Kidney tubule cell (primary cell): Measurements from ENCODE around the gene SIL1.
"Not testable (repeated sequence)": the region's sequence is repeated elsewhere in the genome, so short reads cannot be mapped to it uniquely, and the experiment has no call there.

Experiments used
- DNase-seq: peaks from one replicate; pipeline ENCODE4 v3.0.0-alpha.2; 2018; ENCODE audit warnings: low spot score

The SIL1 gene

DNA sequence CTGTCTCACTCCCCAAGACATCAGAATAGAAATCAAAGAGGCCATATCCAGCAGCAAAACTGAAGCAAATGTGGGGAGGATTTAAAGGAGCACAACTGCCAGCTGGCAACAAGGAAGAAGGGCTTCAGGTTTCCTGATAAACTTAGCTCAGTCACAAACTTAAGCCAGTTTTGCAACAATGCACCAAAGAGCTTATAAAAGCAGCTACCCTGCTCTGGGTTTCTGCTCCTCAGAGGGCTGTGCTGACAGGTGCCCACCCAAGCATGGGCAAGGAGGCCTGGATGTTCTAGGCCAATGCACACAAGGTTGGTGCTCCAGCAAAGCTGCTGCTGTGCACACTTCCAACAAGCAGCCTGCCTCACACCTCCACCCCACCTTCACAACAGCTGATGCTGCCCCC, 132.9 kb downstream of the SIL1 start:
- DNase-seq, result peak; percentile 60

DNA sequence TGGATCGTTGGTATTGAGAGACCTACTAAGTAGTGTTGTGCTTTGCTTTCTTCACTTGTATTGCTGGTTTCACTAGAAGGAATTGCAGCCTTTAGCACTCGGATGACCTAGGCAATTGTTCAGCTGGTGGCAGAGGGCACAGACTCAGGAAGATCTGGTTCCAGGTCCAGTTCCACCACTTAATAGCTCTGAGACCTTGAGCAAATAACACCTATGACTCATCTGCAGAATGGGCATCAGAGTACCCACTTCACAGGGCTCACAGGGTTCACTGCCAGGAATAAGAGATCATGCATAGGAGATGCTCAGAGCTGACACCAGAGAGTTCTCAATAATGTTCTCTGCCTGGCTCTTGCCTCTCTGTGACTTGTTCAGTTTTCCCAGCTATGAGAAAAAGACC, 133.6 kb downstream of the SIL1 start:
- peak; percentile 43 for DNase-seq

DNA sequence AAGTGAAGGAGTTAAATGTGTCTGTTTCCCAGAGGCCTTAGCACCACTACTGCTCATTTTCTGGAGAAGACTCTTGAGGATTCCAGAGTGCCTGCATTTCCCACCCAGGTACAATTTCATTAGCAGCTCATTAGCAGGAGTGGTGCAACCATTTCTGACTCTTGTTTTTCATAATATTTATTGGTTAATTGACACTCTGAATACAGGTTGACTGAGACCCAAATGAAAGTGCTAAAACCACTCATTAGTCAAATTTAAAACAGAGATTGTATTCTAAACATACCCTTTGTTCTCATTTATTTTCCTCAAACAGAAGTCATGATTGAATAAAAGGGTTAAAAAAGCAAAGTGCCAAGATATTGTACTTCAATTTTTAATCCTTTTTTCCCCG, 134.5 kb downstream of the SIL1 start:
- DNase-seq, result no peak

DNA sequence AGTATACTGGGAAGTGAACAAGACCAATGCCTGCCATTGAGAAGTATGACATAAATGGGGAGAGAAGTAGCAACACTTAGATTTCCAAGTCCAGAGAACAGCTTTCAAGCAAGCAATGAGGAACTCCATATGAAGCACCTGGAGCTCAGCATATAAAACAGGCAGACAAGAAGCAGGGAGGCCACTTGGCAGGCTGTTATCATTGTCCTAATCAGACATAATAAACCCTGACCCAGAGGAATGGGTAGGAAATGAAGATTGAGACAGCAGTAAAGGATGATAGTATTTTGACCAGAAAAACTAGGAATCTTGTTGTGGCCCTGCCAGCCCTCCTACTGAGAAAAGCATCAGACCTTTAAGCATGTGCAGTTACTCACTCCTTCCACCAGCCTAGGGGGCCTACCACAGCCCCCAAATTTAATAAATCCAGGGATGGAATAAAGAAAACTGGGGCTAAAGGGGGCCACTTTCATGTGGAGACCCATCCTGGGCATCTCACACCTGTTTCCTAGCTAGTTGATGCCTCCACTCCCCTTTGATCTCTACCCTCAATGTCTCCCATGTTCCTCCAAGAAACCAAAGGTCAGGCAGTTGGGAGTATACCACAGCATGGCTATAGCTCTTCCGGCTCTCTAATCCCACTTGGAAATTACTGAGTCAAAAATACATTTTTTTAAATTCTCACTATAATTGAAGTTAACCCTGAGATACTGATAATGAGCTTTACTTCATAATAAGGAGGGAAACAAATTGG, 135.1 kb downstream of the SIL1 start:
- DNase-seq, result no peak

DNA sequence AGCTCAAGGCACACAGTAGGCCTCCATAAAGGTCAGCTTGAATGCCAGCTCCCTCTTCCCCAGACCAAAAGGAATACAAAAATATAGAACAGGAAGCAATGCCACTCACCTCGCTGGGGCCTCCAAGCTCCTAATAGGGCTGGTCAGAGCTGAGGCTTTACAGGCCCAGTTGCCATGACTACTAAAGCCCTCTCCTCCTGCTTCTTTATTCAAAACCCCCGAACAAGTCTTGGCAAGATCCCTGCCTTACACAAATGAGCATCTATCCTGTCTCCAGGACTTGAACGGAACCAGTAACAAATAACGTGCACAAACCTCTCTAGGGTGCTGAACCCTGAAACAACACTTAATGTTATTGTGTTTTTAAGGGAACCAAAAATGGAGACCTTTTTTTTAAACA, 136.3 kb downstream of the SIL1 start:
- peak; percentile 13 for DNase-seq

DNA sequence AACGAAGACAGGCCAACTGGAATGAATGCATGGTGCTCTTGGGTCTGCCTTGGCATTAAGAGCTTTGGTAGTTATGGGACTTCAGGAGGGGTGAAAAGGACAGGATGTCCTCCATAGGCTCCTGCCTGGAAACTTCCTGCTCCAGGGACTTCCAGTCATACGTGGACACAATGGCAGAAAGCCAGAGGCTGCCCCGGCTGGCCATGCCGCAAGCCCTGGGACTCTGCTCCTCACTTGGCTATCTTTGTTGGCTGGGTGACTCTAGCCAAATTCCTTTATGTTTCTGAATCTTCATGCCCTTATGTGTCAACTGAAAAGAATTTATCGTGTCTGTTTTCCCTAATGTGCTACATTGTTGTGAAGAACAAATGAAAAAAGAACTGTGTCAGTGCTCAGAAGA, 136.9 kb downstream of the SIL1 start:
- peak; percentile 90 for DNase-seq

DNA sequence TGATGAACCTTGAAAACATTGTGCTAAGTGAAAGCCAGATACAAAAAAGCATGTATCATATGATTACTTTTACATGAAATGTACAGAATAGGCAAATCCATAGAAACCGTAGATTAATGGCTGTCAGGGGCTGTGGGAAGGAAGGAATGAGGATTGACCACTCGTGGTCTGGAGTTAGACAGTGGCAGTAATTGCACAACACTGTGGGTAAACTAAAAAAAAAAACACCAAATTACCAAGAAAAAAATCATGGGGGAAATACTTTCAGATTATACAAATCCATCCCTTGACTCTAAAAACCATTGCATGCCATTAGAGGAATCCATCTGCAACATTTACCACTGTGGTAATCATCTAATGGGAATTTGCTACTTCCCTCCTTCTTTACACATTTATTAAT, 140.0 kb downstream of the SIL1 start:
- no peak for DNase-seq

DNA sequence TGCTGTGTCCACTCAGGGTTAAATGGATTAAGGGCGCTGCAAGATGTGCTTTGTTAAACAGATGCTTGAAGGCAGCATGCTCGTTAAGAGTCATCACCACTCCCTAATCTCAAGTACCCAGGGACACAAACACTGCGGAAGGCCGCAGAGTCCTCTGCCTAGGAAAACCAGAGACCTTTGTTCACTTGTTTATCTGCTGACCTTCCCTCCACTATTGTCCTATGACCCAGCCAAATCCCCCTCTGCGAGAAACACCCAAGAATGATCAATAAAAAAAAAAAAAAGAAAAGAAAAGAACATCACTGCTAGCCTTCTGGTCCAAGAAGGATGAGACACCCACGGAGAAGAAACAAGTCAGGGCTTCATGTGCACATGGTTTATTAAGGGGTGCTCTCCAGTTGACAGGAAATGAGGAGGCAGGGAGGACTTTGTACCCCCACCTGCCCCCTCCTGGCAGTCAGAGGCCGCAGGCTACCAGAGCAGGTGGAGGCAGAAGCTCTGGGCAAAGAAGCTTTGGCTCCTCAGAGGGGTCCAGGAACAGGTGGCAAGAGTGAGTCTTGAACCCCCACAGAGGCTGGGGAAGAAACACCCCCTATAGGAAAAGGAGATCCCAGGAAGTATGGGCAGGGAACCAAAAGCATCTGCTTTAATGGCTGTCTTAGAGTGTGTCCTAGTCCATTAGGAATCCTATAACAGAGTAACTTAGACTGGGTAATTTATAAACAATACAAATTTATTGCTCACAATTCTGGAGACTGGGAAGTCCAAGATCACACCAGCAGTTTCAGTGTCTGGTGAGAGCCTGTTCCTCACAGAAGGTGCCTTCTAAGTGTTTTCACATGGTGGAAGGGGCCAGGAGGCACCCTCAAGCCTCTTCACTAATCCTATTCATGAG, 140.9 kb downstream of the SIL1 start:
- DNase-seq, result not testable (repeated sequence)

DNA sequence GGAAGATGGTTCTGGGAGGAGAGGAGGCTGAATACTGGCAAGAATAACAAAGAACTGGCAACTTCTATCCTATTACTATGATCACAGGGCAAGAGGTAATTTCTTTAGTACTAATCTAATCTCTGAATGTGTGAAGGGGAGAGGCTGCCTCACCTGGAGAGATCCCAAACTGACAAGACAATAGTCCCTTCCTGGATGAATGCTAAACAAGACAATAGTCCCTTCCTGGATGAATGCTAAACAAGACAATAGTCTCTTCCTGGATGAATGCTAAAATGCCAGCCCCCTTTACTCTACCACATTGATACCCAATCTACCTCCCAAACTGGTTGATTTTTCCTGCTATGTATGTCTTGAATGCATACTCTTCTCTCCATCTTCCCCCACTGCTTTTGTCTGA, 145.2 kb downstream of the SIL1 start:
- no peak for DNase-seq

DNA sequence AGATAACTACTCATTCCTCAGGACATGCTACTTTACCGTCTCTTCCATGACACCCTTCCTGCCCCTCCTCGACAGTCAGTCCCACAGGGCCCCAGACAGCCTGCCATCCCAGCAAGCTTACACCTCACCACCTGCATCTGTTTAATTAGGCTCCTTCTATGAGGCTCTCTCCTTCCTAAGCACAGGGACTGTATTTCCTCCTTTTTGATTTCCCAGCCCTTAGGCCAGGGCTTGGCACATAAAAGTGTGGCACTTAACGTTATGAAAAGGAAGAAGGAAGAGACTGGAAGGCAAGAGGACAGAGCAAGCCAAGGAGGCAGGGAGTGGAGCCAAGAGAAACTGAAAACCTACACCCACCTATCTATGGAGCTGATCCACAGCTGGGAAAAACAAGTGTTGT, 146.8 kb downstream of the SIL1 start:
- no peak for DNase-seq

DNA sequence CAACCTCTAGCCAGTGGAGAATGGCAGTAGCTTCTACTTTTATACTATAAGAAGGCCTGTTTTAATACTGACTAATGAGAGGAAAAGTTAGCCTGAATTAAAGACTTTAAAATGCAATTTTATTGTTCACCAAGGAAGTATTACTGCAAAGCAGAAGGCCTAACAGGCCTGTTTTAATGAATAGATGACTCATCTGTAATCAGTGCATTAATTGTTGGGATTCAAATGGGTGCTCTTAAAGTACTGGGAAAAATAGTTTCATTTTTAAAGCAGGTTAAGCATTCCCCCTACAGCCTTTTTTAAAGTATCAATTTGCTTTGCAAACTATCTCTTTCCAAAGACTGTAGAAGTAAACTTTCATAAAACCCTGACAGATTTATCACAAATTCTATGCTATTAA, 147.7 kb downstream of the SIL1 start:
- no peak for DNase-seq

DNA sequence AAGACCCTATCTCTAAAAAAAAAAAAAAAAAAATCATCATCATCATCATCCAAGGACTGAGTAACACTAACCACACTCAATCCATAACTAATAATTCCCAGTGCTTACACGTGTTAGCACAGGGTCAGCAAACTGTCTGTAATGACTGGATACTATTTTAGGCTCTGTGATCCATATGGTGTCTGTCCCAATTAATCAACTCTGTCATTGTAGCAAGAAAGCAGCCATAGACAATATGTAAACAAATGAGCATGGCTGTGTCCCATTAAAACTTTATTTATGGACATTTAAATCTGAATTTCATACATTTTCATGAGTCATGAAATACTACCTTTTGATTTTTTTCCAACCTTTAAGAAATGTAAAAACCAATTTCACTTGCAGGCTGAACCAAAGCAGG, 148.4 kb downstream of the SIL1 start:
- DNase-seq, result no peak

DNA sequence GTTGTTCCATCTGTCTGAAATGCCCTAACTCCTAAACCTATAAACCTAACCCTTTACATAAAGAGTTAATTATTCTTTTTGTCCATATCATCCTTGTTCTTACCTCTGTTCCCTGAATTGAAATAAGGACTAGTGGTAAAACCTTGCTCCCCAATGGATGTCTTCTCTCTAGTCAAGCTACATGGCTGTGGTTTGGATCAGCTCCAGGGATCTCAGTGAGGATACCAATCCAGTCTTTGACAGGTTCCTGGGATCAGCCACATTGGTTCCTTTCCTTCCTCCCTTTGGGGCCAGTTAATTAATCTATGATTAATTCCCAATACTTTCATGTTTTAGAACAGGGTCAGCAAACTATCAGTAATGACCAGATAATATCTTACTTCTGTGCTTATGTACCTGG, 151.6 kb downstream of the SIL1 start:
- DNase-seq, result peak; percentile 23

DNA sequence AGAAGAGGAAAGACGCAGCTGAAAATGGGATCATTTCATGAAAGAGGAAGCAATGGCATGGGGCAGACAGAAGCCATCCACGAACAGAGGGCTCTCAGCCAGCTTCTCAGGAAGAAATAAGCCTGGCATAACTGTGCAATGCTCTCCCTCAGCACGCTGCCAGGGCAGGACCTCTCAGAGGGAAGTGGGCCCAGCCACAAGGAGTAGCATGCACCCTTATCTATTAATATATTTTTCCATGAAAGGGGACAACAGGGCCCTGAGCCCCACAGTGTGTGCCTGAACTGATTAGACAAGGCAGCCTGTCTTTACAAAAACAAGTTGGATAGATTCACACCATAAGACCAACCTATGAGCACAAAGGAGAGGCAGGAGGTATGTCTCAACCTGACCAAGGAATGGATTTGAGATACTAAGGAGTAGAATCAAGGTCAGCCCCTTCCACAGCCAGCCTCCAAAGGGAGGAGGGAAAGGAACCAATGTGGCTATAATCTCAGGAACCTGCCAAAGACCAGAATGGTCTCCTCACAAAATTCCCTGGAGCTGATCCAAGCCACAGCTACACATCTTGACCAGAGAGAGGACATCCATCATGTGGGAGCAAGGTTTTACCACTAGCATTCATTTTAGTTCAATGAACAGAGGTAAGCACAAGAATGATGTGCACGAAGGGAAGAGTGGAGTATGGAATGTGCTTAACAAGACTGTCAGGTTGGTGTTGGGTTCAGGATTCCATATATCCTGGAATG, 154.8 kb downstream of the SIL1 start:
- DNase-seq, result peak; percentile 20

DNA sequence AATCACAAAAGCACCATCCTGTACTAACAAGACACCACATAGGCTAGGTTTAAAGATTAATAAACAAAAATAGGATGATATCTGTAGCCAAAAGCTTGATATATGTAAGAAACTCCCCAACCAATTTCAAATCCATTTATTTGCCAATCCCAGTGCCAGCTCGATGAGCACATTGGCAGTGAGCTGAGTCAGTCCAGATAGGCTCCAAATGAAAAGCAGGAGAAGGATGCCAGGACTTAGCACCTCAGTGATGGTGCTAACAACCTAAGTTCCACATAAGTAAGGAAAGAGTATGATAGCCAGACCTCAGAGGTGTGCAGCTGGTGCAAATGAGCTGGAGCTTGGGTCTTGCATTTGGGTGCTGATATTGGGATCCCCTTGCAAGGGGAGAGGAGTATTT, 158.1 kb downstream of the SIL1 start:
- no peak for DNase-seq

DNA sequence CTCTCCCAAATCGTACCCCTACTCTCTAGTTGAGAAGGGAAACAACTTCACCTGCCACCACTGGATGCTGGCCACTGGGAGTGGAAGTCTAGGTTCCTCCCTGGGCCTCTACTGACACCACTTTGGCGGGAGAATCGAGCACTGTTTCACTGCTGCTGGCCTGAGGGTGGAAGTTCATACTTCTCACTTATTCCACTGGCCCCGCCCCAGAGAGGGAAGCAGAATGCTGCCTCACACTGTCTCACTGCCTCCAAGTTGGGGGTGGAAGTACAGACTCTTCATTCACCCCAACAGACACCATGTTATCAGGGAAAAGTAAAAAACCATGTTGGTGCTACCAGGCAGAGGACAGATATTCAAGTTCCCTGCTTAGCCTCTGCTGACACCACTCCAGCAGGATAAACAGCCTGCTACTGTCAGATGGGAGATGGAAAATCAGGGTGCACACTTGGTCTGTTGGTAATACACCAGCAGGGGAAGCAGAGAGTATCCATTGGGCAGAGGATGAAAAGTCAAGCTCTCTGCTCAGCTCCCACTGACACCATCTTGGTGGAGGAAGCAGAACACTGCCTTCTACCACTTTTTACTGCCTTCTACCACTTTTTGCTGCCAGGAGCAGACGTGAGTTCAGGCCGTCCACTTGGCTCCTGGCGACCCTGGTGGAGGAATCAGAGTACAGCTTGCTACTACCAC, 159.4 kb downstream of the SIL1 start:
- DNase-seq, result no peak

DNA sequence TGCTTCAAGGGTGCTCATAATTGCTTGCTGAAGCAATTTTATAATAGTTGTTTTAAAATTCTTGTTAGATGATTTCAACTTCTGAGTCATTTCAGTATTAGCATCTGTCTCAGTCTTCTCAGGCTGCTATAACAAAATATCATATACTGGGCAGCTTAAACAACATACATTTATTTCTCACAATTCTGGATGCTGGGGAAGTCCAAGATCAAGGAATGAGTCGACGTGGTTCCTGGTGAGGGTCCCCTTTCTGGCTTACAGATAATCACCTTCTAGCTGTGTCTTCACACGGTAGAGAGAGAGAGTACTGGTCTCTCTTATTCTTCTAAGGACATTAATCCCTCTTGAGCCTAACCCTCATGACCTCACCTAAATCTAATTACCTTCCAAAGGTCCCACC, 160.4 kb downstream of the SIL1 start:
- no peak for DNase-seq

DNA sequence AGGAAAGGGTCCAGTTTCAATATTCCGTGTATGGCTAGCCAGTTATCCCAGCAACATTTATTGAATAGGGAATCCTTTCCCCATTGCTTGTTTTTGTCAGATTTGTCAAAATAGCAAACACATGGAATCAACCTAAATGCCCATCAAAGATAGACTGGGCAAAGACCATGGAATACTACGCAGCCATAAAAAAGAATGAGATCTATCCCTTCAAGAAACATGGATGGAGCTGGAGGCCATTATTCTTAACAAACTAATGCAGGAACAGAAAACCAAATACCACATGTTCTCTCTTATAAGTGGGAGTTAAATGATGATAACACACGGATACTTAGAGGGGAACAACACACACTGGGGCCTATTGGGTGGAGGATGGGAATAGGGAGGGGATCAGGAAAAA, 161.8 kb downstream of the SIL1 start:
- not testable (repeated sequence) for DNase-seq

DNA sequence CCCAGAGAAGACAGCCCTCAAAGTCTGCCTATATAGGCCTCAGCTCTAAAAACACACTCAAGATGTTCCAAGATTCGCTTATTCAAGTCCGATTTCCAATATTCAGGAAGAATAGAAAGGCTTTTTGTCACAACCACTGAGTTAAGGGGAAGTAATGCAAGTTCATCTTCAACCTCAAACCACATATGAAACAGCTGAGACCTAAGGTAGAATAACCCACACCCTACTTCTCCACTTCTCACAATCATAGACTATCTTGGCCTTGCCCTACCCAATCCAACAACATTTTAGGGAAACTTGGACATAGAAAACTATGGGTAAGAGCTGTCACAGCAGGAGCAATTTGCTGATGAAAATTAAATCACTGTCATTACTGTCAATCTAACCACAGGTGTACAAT, 171.0 kb downstream of the SIL1 start:
- DNase-seq, result no peak

DNA sequence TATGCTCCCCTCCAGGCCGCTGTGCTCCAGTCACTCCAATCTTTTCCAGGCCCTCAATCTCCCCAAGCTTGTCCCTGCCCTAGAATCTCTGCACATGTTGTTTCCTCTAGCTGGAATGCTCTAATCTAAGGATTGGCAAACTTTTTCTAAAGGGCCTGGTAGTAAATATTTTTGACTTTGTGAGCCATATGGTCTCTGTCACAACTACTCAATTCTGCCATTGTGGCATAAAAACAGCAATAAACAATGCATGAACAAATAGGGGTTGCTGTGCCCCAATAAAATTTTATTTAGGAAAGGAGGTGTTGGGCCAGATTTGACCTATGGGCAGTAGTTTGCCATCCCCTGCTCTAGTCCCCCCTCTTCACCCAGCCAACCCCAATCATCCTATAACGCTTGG, 172.5 kb downstream of the SIL1 start:
- no peak for DNase-seq

DNA sequence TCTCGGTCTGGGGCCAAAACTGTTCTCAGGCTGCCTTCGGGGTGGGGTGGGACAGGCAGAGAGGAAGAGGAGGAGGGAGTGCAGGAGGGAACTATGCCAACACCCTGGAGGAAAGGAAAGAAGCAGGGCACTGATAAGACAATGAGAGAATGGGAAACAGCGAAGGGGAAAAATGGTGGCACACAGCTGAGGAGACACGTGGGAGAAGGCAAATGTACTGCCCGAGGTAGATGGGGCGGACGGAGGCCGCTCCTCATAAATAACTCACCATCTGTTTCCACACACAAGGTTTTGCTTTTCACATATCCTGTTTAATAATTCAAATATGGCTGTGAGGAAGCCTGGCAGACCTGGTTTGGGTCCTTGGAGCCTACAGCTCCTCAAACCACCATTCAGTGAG, 174.9 kb downstream of the SIL1 start:
- DNase-seq, result no peak

DNA sequence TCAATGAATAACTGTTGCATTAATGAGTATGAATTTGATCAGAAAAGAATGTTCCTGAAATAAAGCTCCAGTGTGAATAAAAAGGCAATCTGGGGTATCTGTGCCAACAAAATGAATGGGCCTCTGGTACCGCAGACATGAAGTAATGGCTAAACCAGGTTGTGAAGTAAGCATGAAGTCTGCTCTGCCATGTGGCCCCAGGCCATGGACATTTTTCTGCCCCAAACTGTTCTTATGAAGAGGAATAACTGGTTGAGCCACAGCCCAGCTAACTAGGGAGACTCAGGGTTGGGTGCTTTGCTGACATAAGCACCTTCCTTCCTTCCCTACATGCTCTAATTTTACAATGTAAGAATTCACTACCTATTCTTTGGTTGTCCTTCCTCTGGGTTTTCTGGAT, 175.6 kb downstream of the SIL1 start:
- no peak for DNase-seq
